Occipital lobe (tissue), 2 donors: Measurements from ENCODE around the gene PIGU. TPM values are rescaled to one million over a fixed set of nuclear protein-coding genes. Genes with fewer than 3 reads are reported as not detected.
"Not testable (repeated sequence)": the region's sequence is repeated elsewhere in the genome, so short reads cannot be mapped to it uniquely, and the experiment has no call there.

ENCODE experiments used
- DNase-seq: peaks from one replicate; lab custom pipeline; 2025; lab: John Stamatoyannopoulos, UW
- total RNA-seq: library from RNA; depleted of rRNA; stranded (reverse); fragments of >200 nt; gene quantifications from one replicate; pipeline ENCODE4 v1.2.3, GENCODE V29; 2014

Gene PIGU
- total RNA-seq, 1 donor from 2014 or later: 14.8 TPM

DNA sequence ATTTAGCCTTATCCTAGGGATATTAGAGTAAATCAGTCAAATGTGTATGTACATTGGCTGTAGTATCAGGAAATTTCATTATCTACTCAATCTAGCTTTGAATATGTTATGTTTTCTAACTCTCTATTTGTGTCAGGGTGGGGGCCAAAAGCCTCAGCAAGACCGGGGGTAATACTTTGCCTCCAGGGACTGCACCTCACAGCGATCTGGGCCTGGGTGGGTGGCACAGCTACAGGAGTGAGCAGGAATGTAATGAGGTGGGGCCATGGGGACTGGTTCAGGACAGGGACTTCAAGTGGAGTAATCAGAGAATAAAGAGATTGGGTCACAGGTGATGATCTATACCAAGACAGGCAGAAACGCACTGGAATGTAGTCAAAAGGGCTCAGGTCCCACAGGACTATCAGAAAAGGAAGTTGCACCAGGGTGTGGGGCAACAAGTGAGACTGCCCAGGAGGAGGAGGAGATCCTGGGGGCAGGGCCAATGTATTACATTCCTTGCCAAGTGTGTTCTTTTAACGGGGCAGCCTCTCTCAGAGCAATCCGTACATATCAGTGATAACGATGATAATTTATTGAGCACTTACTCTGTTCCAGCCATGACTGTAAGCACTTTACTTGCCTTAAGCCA is 54.0 kb downstream of the PIGU start:
- DNase-seq: no peak

DNA sequence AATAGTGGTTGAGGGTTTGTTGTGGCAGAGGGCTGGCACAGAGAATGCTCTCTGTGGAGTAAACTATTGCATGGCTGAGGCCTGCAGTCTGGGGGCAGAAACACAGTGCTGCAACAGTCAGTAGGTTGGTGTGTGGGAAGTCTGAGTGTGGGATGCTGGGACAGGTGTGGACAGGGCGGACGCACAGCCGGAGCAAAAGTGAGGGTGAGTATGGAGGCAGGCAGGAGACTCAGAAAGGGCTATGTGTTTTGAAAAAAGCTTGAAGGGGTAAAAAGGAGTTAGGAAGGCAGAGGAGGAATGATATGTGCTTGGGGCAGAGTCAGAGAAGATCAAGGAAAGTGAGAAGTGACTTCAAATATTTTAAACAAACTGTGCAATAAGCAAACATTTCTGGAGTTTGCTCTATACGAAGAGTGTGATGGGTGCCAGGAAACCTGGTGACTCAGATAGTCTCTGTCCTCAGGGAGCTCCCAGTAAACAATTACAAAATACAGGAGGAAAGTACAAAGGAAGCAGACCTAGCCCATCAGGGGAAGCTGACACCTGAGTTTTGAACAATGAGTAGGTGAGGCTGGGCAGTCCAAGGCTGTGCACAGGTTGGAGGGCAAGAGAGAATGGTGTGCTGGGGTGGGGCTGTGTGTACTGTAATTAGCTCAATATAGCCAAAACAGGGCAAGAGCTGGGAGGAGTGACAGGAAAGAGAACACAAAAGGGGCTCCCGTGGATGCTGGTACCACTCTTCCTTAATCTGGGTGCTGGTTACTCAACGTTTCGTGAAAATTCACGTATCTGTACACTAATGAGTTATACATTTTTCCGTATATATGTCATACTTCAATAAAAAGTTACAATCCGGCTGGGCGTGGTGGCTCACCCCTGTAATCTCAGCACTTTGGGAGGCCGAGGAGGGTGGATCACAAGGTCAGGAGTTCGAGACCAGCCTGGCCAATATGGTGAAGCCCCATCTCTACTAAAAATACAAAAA is 55.2 kb downstream of the PIGU start:
- no peak for DNase-seq

DNA sequence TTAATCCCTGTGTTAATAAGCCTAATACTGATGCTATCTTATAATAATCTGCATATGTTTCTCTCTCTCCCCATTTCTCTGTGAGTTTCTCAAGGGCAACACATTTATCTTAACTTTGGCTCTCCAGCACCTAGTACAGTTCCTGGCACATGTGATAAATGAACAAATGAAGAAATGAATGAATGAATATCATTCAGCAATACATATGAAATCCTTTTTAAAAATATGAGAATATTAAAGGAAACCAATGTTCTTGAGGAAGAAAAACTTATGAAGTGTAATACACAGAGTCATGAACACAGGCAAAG is 55.9 kb downstream of the PIGU start:
- DNase-seq: no peak

DNA sequence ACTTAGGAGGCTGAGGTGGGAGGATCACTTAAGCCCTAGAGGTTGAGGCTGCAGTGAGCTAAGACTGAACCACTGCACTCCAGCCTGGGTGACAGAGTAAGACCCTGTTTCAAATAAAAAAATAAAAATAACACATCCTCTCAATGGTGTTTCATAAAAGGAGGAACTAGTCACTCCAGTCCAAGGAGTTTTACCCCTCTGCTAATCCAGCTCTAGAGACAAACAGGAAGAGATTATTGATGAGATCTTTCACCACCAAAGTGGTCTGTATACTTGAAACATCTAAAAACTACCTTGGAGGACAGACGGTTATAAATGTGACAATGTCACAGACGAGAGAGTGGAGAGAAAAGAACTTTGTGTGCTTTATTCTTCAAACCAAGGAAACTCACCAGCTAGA is 58.2 kb downstream of the PIGU start:
- no peak for DNase-seq

DNA sequence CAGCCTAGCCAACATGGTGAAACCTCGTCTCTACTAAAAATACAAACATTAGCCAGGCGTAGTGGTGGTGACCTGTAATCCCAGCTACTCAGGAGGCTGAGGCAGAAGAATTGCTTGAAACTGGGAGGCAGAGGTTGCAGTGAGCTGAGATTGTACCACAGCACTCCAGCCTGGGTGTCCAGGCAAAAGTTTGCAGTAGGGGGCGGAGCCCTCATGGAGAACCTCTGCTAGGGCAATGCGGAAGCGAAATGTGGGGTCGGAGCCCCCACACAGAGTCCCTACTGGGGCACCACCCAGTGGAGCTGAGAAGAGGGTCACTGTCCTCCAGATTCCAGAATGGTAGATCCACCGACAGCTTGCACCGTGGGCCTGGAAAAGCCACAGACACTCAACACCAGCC is 60.0 kb downstream of the PIGU start:
- not testable (repeated sequence) for DNase-seq

DNA sequence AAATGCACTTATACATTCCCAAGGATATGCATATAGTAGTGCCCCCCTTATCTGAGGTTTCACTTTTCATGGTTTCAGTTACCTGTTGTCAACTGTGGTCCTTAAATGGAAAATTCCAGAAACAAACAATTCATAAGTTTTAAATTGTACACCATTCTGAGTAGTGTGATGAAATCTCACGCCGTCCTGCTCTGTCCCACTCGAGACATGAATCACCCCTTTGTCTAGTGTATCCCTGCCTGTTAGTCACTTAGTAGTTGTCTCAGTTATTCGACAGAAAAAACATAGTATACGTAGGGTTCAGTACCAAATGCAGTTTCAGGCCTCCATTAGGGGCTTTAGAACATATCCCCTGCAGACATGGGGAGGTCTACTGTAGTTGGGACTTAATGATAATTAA is 61.4 kb downstream of the PIGU start:
- DNase-seq: no peak

DNA sequence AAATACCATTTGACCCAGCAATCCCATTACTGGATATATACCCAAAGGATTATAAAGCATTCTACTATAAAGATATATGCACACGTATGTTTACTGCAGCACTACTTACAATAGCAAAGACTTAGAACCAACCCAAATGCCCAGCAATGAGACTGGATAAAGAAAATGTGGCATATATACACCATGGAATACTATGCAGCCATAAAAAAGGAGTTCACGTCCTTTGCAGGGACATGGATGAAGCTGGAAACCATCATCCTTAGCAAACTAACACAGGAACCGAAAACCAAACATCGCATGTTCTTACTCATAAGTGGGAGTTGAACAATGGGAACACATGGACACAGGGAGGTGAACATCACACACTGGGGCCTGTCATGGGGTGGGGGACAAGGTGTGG is 64.9 kb downstream of the PIGU start:
- not testable (repeated sequence) for DNase-seq

DNA sequence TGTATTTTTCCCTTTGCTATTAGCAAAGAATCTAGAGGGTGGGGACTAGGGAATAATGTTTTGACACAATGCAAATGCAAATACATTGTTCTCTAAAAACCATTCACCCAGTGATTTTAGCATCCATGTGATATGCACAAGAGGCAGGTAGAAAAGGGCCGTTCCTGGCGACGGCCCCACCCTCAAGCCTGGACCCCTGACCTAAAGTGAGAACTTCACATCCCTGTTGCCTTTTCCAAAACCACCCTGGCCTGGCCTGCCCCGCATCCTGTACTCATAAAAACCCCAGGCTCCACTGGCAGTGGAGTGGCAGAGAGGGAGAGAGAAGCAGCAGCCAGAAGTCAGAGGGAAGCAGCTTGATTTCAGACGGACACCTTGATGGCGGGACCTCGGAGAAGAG is 69.8 kb downstream of the PIGU start:
- DNase-seq: no peak

DNA sequence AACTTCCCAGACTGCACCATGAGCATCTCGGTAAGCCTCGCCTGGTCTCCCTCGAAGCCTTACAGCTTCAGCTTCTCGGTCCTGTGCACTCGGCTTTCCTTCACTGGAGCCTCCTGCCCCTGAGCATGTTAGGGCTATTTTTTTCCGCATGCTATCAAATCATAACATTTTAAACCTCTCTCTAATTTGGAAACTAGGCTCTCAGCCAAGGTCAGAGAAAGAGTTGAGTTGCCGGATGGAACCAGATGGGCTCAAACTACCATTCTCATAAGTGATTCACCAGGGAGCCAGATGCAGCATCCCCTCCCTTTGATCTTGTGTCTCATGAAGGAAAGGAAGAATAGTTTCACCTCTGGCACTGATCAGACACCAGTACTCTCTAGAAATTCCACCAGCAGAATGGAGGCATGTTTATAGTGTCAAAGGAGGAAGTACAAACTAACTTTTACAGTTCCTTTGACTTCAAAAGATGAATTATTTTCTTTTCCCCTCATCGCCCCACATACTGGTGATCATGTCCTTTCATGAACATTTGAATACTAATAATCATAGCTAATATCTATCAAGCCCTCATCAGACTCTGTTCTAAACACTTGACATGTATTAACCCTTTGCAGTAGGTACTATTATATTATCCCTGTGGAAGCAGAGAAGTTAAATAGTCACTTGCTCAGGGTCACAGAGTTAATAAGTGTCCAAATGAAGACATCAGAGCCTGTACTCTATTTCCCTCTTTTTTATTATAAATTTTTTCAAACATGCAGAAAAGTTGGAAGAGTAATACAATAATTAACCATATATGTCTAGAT is 71.7 kb downstream of the PIGU start:
- DNase-seq: no peak

DNA sequence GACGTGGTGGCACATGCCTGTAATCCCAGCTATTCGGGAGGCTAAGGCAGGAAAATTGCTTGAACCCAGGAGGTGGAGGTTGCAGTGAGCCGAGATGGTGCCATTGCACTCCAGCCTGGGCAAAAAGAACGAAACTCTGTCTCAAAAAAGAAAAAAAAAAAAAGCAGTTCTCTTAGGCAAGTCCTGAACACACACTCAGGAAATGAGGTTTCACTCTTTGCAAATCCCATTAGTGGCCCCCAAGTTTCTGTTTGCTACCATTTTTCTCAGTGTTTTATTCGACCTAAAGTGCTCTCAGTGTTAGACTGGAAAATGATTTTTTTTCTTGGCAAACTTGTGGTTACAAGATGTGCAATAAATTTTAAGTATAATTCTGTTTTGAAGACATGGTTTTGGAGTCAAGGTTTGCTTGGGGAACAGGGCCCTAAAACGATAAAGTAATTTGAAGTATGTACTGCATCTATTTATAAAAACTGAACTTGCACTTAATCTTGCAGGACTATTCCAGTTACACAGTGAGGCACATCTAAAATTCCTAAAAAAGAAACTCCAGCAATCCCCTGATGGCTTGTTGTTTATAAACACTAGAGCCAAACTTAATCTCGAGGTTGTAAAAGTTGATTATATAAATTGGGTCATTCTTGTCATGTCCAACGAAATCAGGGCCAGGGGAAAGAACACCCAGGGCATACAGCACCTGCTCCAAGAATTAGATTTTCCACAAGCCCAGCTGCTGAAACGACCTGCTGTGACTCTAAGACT is 75.8 kb downstream of the PIGU start:
- no peak for DNase-seq

DNA sequence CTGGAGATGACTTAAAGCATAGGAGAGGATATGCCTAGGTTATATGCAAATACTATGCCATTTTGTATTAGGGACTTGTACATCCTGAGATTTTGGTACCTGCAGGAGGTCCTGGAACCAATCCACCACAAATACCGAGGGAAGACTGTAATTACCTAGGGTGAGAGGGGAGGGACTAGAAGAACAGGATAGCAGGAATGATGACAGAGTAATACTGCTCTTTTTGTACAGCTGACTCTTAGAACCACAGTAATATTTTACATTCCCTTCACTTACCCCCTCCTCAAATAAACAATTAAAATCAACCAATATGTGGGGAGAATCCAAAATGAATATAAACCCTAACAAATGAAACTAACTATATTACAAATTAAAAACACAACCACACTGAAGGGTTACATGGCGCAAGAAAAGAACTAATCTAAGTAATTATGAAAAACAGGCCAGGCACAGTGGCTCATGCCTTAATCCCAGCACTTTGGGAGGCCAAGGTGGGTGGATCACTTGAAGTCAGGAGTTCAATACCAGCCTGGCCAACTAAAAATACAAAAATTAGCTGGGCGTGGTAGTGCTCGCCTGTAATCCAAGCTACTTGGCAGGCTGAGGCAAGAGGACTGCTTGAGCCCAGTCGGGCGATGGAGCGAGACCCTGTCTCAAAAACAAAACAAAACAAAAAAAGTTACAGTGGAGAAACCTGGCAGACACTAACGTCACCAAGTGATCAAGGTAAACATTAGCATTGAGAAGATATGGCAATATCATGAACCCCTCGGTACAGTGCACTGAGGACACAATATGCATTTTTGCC is 81.3 kb downstream of the PIGU start:
- no peak for DNase-seq

DNA sequence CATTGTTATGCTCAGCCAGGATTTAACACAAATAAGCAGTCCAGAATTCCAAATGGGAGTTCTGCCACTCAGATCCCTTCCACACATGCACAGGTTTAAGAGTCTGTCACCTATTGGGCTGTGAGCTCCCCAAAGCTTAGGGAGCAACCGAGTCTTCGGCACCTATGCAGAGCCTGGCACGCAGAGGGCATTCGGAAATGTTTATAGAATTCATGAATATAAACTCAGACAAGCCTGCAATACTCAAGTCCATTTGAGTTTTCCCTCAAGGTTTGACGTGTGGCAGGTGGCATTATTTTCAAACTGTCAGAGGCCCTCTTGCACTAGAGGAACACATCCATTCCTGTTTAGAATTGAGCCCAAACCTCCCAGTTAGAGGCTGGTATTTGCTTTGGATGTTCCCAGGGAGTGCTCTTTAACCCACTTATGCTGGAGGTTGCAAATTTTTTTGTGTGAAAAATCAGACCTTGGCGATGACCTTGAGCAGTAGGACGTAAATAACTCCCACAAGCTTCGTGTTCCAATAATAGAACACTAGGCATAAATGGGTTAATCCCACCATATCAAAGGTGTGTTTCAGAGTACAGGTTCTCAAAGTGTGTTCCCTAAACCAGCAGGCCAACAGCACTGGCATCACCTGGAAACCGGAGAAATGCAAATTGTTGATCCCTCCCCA is 90.3 kb downstream of the PIGU start:
- no peak for DNase-seq

DNA sequence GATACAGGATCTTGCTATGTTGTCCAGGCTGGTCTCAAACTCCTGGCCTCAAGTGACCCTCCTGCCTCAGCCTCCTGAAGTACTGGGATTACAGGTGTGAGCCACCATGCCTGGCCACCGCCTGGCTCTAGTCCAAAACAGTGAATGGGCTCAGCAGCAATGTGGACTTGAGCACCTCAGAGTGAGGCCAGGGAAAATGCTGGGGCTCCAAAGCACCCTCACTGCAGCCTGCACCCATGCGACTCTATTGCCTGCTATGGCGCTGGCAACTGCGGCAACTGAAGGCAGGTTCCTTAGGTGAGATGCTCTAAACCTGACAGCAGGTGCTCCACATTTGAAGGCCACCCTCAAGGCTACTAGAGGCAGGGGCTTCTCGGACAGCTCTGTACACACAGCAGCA is 91.9 kb downstream of the PIGU start:
- DNase-seq: no peak

DNA sequence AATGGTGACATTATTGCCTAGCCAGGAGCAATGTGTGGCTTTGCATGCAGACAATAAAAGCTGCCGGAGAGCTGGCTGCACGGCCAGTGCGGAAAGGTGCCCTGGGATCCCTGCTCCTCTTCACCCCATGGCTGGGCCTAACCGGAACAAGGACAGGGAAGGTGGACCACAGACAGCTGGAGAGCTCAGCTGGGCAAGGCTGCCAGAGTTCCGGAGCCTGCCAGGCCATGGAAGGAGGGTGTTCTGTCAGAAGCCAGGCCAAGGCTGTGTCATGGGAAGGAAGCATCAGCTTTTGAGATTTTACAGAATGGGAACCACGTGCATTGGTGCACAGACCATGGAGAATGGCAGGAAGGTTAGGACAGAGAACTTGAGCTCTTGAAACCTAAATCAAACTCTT is 93.3 kb downstream of the PIGU start:
- DNase-seq: no peak

DNA sequence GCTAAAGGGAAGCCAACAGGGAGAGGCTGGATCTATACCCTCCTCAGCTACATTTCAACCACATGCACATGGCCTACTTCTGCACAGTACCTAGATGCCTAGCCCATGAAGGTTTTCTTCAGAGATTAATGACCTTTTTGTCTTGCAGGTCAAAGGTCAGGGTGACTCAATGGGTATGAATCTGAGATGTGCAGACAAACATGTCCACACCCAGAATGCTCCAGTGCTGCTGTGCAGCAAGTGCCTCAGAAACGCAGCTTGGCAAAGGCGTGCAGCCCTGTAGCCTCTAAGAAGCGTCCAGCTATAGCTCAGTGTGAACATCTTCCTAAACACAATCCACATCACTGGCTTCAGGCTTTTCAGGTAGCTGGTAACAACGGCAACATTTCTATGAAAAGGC is 94.0 kb downstream of the PIGU start:
- DNase-seq: no peak

DNA sequence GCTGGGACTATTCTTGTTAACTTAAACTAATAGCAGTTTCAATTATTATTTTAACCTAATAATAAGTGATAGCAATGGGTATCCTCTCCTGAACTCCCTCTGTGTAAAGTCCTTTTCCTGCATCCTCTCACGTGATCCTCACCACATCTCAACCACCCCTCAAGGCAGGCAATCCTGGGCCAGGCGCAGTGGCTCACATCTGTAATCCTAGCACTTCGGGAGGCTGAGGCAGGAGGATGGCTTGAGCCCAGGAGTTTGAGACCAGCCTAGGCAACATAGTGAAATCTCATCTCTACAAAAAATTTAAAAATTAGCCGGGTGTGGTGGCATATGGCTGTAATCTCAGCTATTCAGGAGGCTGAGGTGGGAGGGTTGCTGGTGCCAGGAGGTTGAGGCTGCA is 94.7 kb downstream of the PIGU start:
- no peak for DNase-seq

DNA sequence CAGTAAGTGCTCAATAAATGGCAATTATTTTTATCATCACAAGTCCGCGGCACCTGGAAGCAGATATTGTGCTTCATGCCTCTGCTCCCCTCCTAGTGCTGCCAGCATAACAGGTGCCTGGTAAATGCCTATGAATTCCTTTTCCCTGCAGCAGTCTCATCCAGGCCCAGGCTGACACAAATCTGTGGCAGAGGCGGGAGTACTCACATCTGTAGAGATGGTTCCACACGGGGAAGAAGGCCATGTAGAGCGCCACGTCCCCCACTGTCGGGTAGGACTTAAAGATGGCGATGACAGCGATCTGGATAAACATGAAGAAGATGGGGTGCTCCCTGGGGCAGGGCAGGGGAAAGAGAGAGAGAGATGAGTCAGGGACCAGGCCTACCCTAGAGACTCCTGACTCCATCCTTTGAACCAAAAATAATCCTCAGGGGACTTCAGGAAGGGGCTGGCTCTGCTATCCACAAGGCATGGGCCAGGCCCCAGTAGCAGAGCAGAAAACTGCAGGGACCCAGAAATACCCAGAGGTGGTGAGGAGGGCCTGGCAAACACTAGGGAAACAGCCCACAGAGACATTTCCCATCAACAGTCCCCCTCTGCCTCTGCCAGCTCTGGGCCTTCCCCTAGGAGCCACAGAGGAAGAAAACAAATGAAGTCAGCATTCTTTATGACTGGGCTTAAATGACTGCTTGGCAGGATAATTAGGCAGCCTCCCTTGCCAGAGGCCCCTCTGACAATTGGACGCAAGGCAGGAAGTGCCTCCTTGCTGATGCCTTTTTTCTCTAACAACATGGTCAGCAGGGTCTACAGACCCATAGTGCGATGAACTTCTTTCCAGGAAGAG is 95.3 kb downstream of the PIGU start:
- no peak for DNase-seq

DNA sequence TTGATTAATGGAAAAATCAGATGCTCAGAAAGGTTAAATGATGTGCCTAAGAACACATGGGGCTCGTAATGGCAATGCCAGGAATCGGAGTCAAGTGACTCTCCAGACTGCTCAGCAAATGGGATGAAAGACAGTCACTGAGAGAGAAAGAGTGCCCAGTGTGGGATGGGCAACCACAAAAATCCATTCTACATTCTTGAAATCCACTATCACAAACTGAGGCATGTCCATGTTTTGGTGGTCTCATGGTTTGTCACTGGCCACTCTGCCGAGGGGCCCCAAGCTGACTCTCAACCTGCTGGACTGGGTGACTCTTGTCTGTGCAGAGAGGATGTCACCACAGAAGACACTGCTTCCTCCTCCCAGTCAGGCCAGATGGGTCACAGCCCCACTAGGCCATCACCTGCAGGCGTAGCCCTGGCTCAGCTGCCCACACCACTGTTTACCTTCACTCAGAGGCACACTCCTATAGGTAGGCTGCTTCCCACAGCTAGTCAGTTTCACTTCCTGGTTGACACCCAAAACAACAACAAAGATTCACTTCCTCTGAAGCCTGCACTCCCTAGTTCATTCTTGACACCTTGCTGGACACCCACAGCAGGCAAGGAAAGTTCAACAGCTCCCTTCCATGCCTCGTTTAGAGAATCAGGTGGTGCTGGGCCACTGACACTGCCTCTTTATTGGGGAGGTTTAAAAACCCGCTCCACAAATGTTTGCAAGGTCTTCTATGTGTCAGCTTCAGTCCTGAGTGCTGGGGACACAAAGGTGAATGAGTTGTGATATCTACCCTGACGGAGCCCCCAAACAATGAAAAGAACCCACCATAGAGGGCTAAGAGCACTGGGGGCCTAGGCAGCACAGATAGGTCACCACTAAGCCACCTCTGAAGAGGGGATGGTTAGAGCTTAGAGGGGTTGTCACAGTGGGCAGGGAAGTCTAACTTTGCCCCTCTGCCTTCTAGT is 96.6 kb downstream of the PIGU start:
- DNase-seq: no peak
